HCT116 (cell line): ENCODE measurements around the gene RFTN1. TPM values are rescaled to one million over a fixed set of nuclear protein-coding genes. Genes with fewer than 3 reads are reported as not detected.

Experiments
- ATAC-seq: fragments of 200-7000 bp; cut with Tn5 transposase; 2 replicates; pipeline ENCODE4 v1.9.1; 2020; ENCODE audit warnings: mild to moderate bottlenecking, moderate library complexity
- BruUV-seq: library from RNA; stranded (reverse); fragments of 400-500 nt; replicated peaks from 2 replicates; lab custom pipeline; 2021; lab: Mats Ljungman, UMichigan
- CTCF ChIA-PET: fragments of 300-600 bp; sonication (Branson Sonifier 250); formaldehyde crosslinking; loops from one replicate; lab custom pipeline; 2021; ENCODE audit warnings: antibody characterized with exemption; lab: Charles Lee
- POLR2A ChIA-PET: fragments of 300-600, 350-600 bp; sonication (Branson Sonifier 250); formaldehyde crosslinking; loops from one replicate; lab custom pipeline; 2021; ENCODE audit warnings: antibody characterized with exemption; lab: Charles Lee
- RAD21 ChIA-PET, 2 experiments: fragments of 300-600 bp; sonication (Branson Sonifier 250); formaldehyde crosslinking; loops; one replicate each; lab custom pipeline; 2023; ENCODE audit warnings: low total read pairs in 2 of 2; ENCODE audit not compliant: uncharacterized antibody in 2 of 2, unreplicated experiment in 2 of 2, low non-redundant PET in 1 of 2; lab: Charles Lee
- DNase-seq: peaks from one replicate; pipeline ENCODE4 v3.0.0-alpha.2; 2010; ENCODE audit warnings: low read depth, low spot score
- H2AFZ ChIP-seq: fragments of 200-600 bp; shearing (Covaris generic), sonication (generic); 2 replicates; pipeline ENCODE4 v1.6.1; 2017; ENCODE audit warnings: low read depth, mixed run types, mixed read lengths, antibody characterized with exemption, low read length; ENCODE audit not compliant: poor library complexity, severe bottlenecking
- H3K27ac ChIP-seq: 2 replicates; pipeline ENCODE4 v1.5.1; 2012; ENCODE audit warnings: low read depth, low read length
- H3K27me3 ChIP-seq: fragments of 200-600 bp; sonication (generic); 2 replicates; pipeline ENCODE4 v1.6.1; 2016; ENCODE audit warnings: mixed run types, low read length, mixed read lengths; ENCODE audit not compliant: insufficient read depth
- H3K36me3 ChIP-seq, 2 experiments: fragments of 200-500 bp in 1 of 2; fragments of 200-600 bp in 1 of 2; sonication (Bioruptor generic) in 1 of 2; sonication (generic) in 1 of 2; 2 replicates each; pipeline versions ENCODE4 v1.5.1 to v1.6.1; 2014 to 2016; ENCODE audit warnings: low read length in 2 of 2, inconsistent platforms in 1 of 2, mixed read lengths in 1 of 2, mixed run types in 1 of 2; ENCODE audit not compliant: insufficient read depth in 2 of 2, control insufficient read depth in 1 of 2
- H3K4me1 ChIP-seq, 2 experiments: fragments of 200-600 bp in 1 of 2; sonication (generic) in 1 of 2; 2 replicates each; pipeline versions ENCODE4 v1.5.1 to v1.6.1; 2012 to 2017; ENCODE audit warnings: low read length in 2 of 2, inconsistent platforms in 1 of 2, mild to moderate bottlenecking in 1 of 2, mixed read lengths in 1 of 2, mixed run types in 1 of 2, moderate library complexity in 1 of 2; ENCODE audit not compliant: insufficient read depth in 2 of 2, control insufficient read depth in 1 of 2
- H3K4me2 ChIP-seq: fragments of 200-600 bp; sonication (generic); 2 replicates; pipeline ENCODE4 v1.6.1; 2017; ENCODE audit warnings: mixed run types, low read length, mixed read lengths
- H3K4me3 ChIP-seq, 2 experiments: fragments of 200-600 bp in 1 of 2; sonication (generic) in 1 of 2; replicated peaks in 1 of 2; 2 replicates each; pipeline ENCODE4 v1.5.1; 2011 to 2016; ENCODE audit warnings: low read length in 2 of 2, control low read depth in 1 of 2, low read depth in 1 of 2, mild to moderate bottlenecking in 1 of 2, mixed read lengths in 1 of 2, mixed run types in 1 of 2
- H3K79me2 ChIP-seq: fragments of 200-600 bp; sonication (generic); 2 replicates; pipeline ENCODE4 v1.6.1; 2017; ENCODE audit warnings: mild to moderate bottlenecking, mixed run types, low read length, moderate library complexity, mixed read lengths; ENCODE audit not compliant: insufficient read depth
- H3K9ac ChIP-seq: fragments of 200-600 bp; sonication (generic); 2 replicates; pipeline ENCODE4 v1.6.1; 2016; ENCODE audit warnings: low read length, mixed read lengths
- H3K9me2 ChIP-seq: fragments of 200-600 bp; sonication (generic), shearing (Covaris generic); 2 replicates; pipeline ENCODE4 v1.6.1; 2017; ENCODE audit warnings: mixed run types, mild to moderate bottlenecking, moderate library complexity; ENCODE audit not compliant: insufficient read depth
- H3K9me3 ChIP-seq, 2 experiments: fragments of 200-500 bp in 1 of 2; fragments of 200-600 bp in 1 of 2; sonication (Bioruptor generic) in 1 of 2; sonication (generic) in 1 of 2; 2 replicates each; pipeline ENCODE4 v1.6.1; 2014 to 2017; ENCODE audit warnings: low read length in 2 of 2, mixed read lengths in 2 of 2, inconsistent platforms in 1 of 2, low read depth in 1 of 2, mild to moderate bottlenecking in 1 of 2, mixed run types in 1 of 2, moderate library complexity in 1 of 2; ENCODE audit not compliant: control insufficient read depth in 1 of 2, insufficient read depth in 1 of 2
- H4K20me1 ChIP-seq: fragments of 200-600 bp; sonication (generic), shearing (Covaris generic); 2 replicates; pipeline ENCODE4 v1.6.1; 2017; ENCODE audit warnings: mixed run types, mild to moderate bottlenecking, moderate library complexity; ENCODE audit not compliant: insufficient read depth
- CEBPB ChIP-seq: IDR thresholded peaks from 2 replicates; pipeline ENCODE4 v1.6.1; 2012; ENCODE audit warnings: low read depth
- ELF1 ChIP-seq: IDR thresholded peaks from 2 replicates; pipeline ENCODE4 v1.6.1; 2012; ENCODE audit warnings: low read depth, borderline replicate concordance
- EZH2 ChIP-seq: fragments of 200-600 bp; sonication (generic); IDR thresholded peaks from 2 replicates; pipeline ENCODE4 v1.6.1; 2017; ENCODE audit warnings: antibody characterized with exemption, mixed run types
- EZH2phosphoT487 ChIP-seq: fragments of 200-600 bp; IDR thresholded peaks from 2 replicates; pipeline ENCODE4 v1.6.1; 2018; ENCODE audit warnings: antibody characterized with exemption, borderline replicate concordance
- FOSL1 ChIP-seq: IDR thresholded peaks from 2 replicates; pipeline ENCODE4 v1.6.1; 2012; ENCODE audit warnings: low read depth
- JUND ChIP-seq: IDR thresholded peaks from 2 replicates; pipeline ENCODE4 v1.6.1; 2012
- POLR2A ChIP-seq: IDR thresholded peaks from 2 replicates; pipeline ENCODE4 v1.7.0; 2011; ENCODE audit warnings: borderline replicate concordance; ENCODE audit not compliant: insufficient read depth, insufficient read length; ENCODE audit errors: extremely low read depth
- POLR2AphosphoS5 ChIP-seq: IDR thresholded peaks from 2 replicates; pipeline ENCODE4 v1.6.1; 2011; ENCODE audit warnings: mild to moderate bottlenecking, low read depth, low read length, moderate library complexity
- RAD21 ChIP-seq: IDR thresholded peaks from 2 replicates; pipeline ENCODE4 v1.6.1; 2012; ENCODE audit warnings: low read depth, mild to moderate bottlenecking
- SIN3A ChIP-seq: IDR thresholded peaks from 2 replicates; pipeline ENCODE4 v1.6.1; 2012; ENCODE audit warnings: low read depth
- SP1 ChIP-seq: IDR thresholded peaks from 2 replicates; pipeline ENCODE4 v1.6.1; 2012; ENCODE audit warnings: low read depth
- SRF ChIP-seq: IDR thresholded peaks from 2 replicates; pipeline ENCODE4 v1.6.1; 2012; ENCODE audit warnings: low read depth
- TCF7L2 ChIP-seq: IDR thresholded peaks from 2 replicates; pipeline ENCODE4 v1.7.0; 2011; ENCODE audit warnings: borderline replicate concordance, inconsistent platforms; ENCODE audit not compliant: insufficient read depth, insufficient read length; ENCODE audit errors: extremely low read depth
- YY1 ChIP-seq: IDR thresholded peaks from 2 replicates; pipeline ENCODE4 v1.6.1; 2011; ENCODE audit warnings: low read length, low read depth, moderate library complexity, mild to moderate bottlenecking; ENCODE audit not compliant: insufficient replicate concordance; ENCODE audit errors: extremely low read depth
- ZNF274 ChIP-seq: fragments of 200-500 bp; sonication (Bioruptor generic); IDR thresholded peaks from 2 replicates; pipeline ENCODE4 v1.6.1; 2014; ENCODE audit warnings: mild to moderate bottlenecking, low read depth, low read length, inconsistent platforms
- intact Hi-C: fragments of 100-400 bp; cut with micrococcal nuclease; formaldehyde crosslinking; loops from 2 replicates; pipeline ENCODE4 v1.10.0; 2022
- total RNA-seq: library from RNA; stranded (reverse); gene quantifications from one replicate; pipeline ENCODE4 v1.2.1, GENCODE V29; 2021; ENCODE audit not compliant: unreplicated experiment
- TF ChIP-seq, protein P1 (sequence below), 3 experiments: fragments of 200-600 bp in 1 of 3; sonication (generic) in 1 of 3; IDR thresholded peaks in 2 of 3; conservative IDR thresholded peaks in 1 of 3; 2 replicates each; pipeline ENCODE4 v1.5.1; 2012 to 2017; ENCODE audit warnings: low read depth in 2 of 3, low read length in 2 of 3, antibody characterized with exemption in 1 of 3, borderline replicate concordance in 1 of 3, control low read depth in 1 of 3, mild to moderate bottlenecking in 1 of 3, mixed read lengths in 1 of 3, mixed run types in 1 of 3, moderate library complexity in 1 of 3; ENCODE audit not compliant: insufficient read depth in 1 of 3
- TF ChIP-seq, protein P2 (sequence below): IDR thresholded peaks from 2 replicates; pipeline ENCODE4 v1.6.1; 2011; ENCODE audit warnings: mild to moderate bottlenecking, low read length, moderate library complexity; ENCODE audit not compliant: insufficient replicate concordance; ENCODE audit errors: extremely low read depth
- TF ChIP-seq, protein P3 (sequence below): IDR thresholded peaks from 2 replicates; pipeline ENCODE4 v1.6.1; 2012; ENCODE audit warnings: low read depth
- TF ChIP-seq, protein P4 (sequence below): IDR thresholded peaks from 2 replicates; pipeline ENCODE4 v1.6.1; 2012

The RFTN1 gene
- total RNA-seq, 1 experiment from 2014 or later, result 3.9 TPM

DNA sequence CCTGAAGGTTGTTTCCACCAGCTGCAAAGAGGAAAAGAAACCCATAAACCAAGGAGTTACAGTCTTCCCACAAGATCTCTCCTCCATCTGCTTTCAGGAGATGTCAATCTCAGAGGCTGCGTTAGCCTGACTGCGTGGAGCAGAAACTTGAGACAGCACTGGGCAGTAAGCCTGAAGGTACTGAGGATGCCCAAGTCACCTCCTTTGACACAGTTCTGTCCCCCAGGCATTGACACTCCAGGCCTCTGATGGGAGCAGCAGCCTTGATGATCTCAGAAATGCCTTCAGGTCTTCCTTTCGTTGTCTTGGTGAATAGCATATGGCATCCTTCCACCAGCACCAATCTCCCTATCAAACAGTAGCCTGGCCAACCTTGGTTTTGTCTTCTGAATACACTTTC is 159.2 kb downstream of the RFTN1 start:
- Histone ChIP-seq H3K4me3 (no peak overlapping the region), H3K4me2 (no peak overlapping the region), H4K20me1 (no peaks in the 10 kb centered on the region), H3K9me2 (no peaks in the 10 kb centered on the region), H3K79me2 (no peaks in the 10 kb centered on the region), H2AFZ (no peak overlapping the region), H3K27ac (no peak overlapping the region), H3K9ac (no peak overlapping the region), H3K9me3 (no peaks in the 10 kb centered on the region), H3K27me3 (no peaks in the 10 kb centered on the region), H3K36me3 (no peaks in the 10 kb centered on the region), H3K4me1 (no peaks in the 10 kb centered on the region)
- ChIA-PET CTCF (no interaction called here), RAD21 (no interaction called here), POLR2A (no interaction called here)
- no TSS peak for BruUV-seq
- intact Hi-C loops, result no loop called here
- TF ChIP-seq ZNF274, result no peak
- TF ChIP-seq, protein P1, sequence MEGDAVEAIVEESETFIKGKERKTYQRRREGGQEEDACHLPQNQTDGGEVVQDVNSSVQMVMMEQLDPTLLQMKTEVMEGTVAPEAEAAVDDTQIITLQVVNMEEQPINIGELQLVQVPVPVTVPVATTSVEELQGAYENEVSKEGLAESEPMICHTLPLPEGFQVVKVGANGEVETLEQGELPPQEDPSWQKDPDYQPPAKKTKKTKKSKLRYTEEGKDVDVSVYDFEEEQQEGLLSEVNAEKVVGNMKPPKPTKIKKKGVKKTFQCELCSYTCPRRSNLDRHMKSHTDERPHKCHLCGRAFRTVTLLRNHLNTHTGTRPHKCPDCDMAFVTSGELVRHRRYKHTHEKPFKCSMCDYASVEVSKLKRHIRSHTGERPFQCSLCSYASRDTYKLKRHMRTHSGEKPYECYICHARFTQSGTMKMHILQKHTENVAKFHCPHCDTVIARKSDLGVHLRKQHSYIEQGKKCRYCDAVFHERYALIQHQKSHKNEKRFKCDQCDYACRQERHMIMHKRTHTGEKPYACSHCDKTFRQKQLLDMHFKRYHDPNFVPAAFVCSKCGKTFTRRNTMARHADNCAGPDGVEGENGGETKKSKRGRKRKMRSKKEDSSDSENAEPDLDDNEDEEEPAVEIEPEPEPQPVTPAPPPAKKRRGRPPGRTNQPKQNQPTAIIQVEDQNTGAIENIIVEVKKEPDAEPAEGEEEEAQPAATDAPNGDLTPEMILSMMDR (IDR thresholded peaks at IDR 0.05 in 2 of 3, conservative IDR thresholded peaks at IDR 0.05 in 1 of 3; ENCODE audit: borderline replicate concordance in 1 of 3, insufficient read depth in 1 of 3, low read depth in 2 of 3, low read length in 2 of 3), result no peak
- no peak for TF ChIP-seq SIN3A
- no peak for TF ChIP-seq RAD21
- TF ChIP-seq JUND, result no peak
- TF ChIP-seq YY1, result no peak
- no peak for TF ChIP-seq SRF
- TF ChIP-seq EZH2phosphoT487, result no peak
- no peak for TF ChIP-seq POLR2AphosphoS5
- no peak for TF ChIP-seq ELF1
- TF ChIP-seq POLR2A, result no peak
- no peak for TF ChIP-seq SP1
- TF ChIP-seq FOSL1, result no peak
- TF ChIP-seq TCF7L2, result no peak
- TF ChIP-seq CEBPB, result no peak
- TF ChIP-seq, protein P2, sequence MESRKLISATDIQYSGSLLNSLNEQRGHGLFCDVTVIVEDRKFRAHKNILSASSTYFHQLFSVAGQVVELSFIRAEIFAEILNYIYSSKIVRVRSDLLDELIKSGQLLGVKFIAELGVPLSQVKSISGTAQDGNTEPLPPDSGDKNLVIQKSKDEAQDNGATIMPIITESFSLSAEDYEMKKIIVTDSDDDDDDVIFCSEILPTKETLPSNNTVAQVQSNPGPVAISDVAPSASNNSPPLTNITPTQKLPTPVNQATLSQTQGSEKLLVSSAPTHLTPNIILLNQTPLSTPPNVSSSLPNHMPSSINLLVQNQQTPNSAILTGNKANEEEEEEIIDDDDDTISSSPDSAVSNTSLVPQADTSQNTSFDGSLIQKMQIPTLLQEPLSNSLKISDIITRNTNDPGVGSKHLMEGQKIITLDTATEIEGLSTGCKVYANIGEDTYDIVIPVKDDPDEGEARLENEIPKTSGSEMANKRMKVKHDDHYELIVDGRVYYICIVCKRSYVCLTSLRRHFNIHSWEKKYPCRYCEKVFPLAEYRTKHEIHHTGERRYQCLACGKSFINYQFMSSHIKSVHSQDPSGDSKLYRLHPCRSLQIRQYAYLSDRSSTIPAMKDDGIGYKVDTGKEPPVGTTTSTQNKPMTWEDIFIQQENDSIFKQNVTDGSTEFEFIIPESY, result no peak
- TF ChIP-seq, protein P3, sequence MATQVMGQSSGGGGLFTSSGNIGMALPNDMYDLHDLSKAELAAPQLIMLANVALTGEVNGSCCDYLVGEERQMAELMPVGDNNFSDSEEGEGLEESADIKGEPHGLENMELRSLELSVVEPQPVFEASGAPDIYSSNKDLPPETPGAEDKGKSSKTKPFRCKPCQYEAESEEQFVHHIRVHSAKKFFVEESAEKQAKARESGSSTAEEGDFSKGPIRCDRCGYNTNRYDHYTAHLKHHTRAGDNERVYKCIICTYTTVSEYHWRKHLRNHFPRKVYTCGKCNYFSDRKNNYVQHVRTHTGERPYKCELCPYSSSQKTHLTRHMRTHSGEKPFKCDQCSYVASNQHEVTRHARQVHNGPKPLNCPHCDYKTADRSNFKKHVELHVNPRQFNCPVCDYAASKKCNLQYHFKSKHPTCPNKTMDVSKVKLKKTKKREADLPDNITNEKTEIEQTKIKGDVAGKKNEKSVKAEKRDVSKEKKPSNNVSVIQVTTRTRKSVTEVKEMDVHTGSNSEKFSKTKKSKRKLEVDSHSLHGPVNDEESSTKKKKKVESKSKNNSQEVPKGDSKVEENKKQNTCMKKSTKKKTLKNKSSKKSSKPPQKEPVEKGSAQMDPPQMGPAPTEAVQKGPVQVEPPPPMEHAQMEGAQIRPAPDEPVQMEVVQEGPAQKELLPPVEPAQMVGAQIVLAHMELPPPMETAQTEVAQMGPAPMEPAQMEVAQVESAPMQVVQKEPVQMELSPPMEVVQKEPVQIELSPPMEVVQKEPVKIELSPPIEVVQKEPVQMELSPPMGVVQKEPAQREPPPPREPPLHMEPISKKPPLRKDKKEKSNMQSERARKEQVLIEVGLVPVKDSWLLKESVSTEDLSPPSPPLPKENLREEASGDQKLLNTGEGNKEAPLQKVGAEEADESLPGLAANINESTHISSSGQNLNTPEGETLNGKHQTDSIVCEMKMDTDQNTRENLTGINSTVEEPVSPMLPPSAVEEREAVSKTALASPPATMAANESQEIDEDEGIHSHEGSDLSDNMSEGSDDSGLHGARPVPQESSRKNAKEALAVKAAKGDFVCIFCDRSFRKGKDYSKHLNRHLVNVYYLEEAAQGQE, result no peak
- TF ChIP-seq, protein P4, sequence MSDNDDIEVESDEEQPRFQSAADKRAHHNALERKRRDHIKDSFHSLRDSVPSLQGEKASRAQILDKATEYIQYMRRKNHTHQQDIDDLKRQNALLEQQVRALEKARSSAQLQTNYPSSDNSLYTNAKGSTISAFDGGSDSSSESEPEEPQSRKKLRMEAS, result no peak
- TF ChIP-seq EZH2, result no peak
- DNase-seq (no peak), ATAC-seq (no peak)
